CD4-positive, alpha-beta T cell treated with Interleukin-17A for 1 hour (primary cell): ENCODE measurements around the gene RELN.

Experiments used
- DNase-seq: peaks from one replicate; pipeline ENCODE4 v3.0.0-alpha.2; 2020

Gene RELN

DNA sequence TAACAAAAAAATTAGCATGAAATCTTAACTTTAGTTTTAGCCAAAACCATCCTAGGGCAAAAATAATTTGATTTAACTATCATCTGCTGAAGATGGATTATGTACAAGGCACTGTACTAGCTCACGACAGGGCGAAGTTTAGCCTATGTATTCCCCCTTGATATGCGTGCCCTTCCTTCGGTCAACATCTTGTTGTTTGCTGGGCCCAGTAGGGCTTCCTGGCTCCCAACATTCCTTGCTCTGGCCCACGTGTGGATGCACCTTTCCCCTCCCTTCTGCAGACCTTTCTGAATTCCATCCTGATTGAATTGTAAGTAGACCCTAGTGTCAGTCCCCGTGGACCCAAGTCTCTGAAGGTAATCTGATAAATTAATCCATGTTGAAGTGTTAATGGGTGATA lies 212.0 kb downstream of the RELN start:
- no peak for DNase-seq

DNA sequence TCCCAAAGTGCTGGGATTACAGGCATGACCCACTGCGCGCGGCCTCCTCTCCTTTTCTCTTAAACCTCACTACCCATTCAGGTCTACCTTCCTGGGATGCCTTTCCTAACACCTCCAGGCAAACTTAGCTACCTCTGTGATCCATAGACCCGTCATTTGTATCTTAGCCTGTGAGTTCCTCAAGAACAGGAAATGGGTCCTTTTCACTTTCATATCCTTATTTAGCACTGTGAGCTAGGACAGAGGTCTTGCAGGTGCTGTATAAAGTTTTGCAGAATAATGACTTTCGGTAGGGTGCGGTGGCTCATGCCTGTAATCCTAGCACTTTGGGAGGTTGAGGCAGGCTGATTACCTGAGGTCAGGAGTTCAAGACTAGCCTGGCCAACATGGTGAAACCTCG lies 215.7 kb downstream of the RELN start:
- no peak for DNase-seq

DNA sequence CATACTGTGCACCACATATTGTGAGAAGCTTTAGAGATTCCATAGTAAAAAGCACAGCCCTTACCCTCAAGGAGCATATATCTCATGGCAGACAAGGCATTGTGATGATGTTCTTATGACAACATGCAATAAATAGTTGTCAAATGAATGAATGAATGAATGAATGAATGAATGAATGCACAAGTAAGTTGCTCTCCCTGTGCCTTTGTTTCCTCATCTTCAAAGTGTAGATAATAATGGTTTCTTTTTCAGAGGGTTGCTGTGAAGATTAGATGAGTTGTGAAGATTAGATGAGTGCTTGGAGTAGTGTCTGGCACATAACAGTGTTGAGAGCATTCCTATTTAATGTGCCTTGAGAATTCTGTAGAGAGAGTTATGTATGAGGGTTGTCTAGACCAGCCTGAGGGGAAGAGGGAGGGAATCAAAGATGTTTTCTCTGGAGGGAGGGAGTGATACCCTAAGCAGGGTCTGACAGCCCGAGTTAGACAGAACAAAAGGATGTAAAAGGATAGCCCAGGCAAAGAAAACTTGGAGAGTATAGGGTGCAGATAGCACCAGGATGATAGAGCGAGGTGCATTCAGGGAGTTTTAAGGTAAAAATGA lies 217.2 kb downstream of the RELN start:
- DNase-seq, result no peak

DNA sequence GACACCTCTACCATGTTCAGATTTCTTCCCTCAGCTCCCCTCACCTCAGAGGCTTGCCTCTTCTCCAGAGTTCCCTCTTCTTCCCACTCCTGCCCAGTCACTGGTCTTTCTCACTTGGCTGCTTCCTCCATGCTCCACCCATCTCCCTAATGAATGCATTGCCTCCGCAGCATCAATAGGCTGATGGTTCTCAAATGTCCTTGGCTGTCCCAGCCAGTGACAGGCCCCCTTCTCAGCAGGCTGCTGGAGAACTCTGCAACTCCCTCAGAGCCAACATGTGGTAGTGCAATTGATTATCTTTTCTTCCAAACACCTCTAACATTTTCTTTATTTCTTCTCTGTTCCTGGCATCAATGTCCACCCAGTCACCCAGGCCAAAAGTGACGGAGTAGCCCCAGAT lies 218.2 kb downstream of the RELN start:
- DNase-seq, result no peak

DNA sequence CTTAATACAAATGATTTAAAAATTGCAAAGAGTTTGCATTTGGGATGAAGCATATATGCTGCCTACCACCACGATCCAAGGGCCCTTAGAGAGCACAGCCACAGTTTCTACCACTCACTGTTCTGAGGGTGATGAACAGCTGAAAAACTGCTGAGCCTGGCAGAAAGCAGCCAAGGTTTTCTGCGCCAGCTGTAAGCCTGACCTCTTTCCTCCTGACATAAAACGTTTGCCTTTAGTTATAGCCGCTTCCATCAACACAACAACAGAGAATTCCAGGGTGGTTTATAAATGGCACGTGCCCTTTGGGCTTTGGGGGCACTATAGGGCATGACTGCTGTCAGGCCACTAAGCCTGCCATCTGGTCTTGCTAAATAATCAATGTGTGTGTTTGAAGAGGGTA lies 222.8 kb downstream of the RELN start:
- no peak for DNase-seq

DNA sequence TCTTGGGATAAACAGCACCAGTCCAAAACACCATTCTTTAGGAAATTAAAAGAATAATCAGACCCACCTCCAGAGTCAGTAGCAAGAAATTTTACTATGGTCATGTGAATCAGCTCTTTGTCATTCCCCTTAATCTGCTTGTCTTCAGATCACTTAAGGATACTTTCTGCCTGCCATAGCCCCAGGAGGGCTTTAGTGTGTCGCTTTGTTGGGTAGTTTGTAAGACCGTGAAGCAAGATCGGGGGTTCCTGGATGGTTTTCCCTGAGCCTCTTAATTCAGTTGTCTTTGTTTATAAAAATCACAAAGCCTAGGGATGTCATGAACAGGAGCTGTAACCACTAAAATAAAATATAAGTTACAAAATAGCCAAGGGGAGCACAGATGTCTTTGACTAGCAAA lies 223.6 kb downstream of the RELN start:
- no peak for DNase-seq

DNA sequence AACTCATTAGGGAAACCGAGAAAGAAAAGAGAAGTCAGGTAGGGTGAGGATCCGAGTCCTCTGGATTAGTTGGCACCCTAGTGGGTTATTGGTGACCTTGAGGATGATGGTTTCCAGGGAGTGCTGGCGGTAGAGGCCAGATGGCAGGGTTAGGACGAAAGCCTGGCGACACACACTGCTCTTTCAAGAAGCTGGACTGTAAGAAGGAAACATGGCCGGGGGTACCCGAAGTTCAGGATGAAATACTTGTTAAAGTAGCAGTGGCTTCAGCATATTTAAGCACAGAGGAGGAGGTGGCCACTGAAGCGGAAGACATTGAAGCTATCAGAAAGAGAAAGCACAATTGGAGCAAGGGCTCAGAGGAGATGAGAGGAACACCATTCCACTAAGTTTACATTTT lies 224.6 kb downstream of the RELN start:
- no peak for DNase-seq

DNA sequence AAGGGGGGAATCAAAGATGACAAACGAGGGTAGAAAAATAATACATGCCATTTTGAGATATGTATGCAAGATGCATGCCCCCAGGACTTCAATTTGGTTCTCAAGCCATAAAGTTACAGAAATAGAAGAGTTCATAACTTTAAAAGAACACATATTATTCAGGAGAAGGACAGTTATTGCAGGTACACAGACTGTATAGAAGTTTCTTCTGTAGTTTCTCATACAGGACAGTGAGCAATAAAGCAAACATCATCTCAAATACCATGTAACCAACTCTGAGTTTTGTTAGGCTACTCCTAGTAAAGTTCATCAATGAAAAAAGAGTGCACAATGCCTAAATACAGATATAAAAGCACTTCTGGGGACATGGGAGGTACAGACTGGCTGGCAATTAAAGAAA lies 226.6 kb downstream of the RELN start:
- DNase-seq, result no peak

DNA sequence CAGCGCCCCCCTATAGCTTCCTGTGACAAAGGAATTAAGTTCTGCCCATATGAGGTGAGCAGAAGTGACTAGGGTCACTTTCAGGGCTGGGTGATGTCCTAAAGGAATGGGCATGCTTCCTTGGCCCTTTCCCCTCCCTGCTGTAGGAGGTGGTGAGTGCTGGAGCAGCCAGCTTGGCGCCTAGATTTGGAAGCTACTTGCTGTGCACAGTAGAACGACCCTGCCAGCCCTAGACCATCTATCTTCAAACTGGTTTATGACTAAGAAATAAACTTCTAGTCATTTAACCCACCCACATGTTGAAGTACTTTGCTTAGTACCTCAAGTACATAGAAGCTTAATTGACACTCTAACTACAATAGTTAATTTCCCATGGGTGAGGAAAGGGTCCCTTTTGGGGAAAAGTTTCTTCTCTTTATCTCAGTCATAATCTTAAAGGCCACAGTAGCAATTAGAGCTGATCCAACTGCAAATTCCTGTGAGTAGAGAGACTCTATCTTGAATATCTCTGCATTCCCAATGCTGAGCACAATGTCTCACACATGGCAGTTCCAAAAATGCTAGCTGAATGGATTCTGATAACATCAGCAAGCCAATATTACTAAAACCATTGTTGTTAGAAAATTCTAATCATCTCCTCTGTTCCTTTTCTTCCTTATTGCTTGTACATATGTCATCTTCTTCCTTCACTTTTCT lies 227.2 kb downstream of the RELN start:
- no peak for DNase-seq

DNA sequence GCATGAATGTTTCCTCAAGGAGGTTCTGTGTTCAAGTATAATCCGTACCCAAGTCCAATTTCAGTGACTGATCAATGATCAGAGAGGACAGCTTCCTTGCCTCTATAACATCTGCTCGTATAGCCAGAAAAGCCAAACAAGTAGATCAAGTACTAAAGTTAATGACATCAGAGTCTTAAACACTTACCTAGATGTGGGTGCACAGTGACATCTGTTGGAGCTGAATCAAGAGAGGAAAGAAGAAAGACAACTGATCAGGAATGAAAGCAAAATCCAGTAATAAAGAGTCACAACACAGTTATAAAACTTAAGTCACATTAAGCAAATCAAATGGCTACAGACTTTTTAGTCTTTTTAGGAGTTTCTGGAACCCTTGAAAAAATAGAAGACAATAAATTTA lies 236.5 kb downstream of the RELN start:
- no peak for DNase-seq

DNA sequence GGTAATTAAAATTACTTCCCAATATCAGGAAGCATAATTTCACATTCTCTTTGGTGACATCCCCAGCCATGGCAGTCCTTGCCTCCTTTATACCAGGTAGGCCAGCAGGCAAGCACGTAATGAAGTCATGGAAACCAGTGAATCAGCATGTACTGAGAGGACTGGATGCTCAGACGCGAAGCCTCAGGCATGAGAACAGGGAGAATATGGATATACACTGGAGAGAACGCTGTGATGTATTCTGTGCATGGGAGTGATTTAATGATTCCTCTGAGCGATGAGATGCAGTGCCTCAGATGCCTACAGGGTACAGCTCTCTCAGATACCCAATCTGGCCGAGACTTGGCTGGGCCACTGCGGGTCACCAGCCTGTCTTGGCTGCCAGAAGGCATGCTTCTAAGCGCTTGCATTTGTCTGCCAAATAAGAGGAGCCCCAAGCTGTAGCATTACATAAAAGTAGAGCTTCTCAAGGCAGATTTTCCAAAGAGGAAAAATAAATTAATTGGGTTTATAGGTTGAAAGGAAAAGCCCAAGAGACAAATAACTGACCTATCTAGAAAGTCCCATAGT lies 238.1 kb downstream of the RELN start:
- DNase-seq, result no peak

DNA sequence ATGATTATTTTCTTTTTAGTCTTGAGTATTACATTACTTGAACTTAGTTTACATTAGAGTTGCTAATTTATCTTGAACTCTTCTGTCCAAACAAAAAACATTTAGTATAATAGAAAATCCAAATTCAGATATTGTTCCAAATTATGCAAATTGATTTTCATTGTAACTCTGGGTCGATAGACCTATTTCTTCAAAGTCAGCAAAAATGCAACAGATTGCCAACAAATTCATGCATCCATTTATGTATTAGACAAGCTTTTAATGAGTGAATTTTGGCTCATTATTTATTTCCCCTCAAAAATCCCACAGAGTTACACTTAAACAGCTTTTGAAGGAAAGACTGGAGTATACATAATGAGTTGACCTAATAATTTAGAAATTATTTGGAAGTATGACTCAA lies 240.8 kb downstream of the RELN start:
- no peak for DNase-seq

DNA sequence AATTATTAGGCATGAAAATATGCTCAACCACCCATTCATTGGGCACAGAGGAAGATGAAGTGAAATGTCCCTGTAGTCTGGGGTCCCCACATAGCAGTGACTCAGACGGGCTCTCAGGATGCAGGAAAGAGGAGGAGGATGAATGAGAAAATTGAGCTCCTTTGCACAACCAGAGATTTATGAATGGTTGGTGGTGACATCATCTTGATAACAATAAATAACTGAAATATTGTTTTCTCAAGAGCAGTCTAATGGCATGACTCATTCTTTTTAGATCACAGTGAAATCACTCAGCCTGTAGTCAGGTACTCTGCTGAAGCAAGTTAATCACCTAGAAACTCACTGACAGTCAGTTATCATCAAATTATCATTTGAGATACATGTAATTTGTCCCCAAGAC lies 254.1 kb downstream of the RELN start:
- DNase-seq, result no peak

DNA sequence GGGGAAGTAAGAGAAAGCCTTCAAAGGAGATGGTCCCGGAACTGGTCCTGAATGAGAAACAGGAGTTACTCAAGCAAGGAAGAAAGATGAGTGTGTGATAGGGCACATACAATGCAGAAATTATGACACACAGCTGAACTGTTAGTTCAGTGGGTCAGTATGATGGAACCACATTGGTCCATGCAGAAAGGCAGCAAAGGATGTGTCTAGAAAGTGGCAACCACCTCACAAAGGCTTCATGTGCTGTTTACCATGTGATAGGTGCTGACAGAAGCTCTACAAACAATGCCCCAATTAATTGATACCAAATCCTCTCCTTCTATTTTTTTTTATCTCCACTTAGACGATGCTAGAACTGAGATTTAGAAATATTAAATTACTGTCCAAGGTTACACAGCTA lies 258.3 kb downstream of the RELN start:
- no peak for DNase-seq

DNA sequence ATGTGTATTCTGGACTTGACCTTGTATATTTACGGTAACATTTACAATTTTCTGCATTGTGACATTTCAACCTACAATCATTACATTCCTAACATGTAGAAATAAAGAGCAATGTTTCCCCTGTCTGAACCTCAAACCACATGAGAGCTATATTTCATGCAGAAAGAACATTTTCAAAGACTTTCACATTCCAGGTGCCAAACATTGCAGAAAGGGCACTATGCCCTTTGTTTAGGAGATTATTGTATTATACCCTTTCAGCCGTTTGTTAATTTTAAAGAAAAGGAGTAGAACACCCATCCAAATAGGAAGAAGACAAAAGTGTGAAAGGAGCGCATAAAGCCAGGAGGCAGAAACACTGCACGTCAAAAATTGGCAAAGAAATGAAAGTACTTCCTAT lies 260.4 kb downstream of the RELN start:
- DNase-seq, result no peak

DNA sequence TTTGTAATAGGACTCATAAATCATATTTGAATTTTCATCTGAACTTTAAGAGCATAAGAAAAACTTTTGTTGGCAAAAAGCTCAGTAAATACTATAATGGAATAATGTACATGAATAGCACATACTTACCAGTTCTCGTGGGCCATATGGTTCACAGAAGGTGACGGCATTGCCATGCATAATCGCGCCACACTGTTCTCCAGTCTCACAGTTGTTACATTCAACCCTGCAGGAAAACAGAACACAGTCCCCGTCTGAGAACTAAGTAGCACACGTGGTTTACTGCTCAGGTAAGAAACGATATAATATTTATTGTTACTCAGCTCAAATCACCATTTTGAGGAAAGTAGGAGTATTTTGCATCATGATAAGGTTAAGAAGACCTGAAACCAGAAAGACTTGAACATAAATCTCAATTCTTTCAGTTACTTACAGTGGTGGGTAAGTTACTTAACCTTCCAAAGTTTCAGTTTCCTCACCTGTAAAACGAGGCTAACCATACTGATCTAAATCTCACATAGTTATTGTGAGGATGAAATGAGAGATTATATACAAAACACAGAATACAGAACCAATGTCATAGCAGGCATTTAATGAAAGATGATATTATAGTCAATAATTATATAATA lies 261.4 kb downstream of the RELN start:
- no peak for DNase-seq

DNA sequence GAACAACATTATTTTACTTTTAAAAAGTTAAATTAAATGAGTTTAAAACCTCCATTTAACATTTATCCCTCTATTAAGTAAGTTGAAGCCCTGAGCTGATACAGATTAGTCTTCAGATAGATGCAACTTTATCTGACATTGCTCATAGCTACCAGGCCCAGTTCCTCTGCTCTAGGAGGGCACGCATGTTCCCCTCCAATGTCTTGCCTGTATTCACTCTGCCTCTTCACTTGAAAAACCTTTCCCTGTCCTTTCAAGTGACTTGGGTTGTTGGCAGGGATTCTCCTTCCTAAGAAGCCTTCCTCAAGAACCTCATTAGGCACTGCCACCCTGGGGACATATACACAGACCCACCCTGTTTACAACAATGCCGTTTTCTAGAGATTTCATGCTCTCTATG lies 270.4 kb downstream of the RELN start:
- DNase-seq, result no peak

DNA sequence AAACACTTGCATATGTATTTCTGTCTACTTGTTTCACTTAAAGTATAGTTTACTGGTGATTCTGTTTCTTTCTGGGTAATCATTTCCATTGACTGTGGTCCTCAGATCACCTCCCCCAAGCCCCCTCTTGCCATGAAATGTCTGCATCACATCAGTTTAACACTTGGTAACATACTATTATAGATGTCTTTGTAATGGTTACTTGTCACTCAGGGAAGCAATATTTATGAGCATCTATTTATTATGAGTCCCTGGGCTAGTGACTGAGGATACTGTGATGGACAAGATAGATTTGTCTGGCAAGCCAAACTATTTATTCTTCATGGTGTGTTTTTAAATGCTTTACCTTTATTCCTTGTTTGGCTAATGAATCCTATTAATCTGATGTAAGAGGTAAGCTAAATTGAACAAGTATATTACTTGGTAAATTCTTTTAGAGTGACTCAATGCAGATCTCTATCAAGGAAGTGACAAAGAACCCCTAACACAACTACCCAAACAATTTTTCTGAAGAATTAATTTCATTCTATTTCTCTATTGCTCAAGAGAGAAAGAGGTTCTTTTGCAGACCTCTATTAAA lies 270.9 kb downstream of the RELN start:
- DNase-seq, result no peak

DNA sequence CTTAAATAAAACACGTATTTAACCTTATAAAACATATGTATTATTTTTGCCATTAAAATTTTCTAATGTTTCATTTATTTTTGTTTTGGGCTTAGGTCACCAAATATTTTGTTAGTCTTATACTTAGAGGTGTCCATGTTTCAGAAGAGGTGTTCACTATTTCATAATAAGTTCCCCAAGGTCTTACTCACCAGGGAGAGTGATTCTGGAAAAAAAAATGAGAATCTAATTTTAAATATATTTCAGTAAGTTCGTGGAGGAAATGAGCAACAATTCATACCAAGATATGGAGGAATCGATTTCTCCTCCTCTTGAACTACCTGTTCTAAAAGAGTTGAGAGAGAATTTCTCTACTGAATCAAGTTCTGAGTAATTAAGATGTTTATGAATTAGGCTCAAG lies 271.9 kb downstream of the RELN start:
- DNase-seq, result no peak

DNA sequence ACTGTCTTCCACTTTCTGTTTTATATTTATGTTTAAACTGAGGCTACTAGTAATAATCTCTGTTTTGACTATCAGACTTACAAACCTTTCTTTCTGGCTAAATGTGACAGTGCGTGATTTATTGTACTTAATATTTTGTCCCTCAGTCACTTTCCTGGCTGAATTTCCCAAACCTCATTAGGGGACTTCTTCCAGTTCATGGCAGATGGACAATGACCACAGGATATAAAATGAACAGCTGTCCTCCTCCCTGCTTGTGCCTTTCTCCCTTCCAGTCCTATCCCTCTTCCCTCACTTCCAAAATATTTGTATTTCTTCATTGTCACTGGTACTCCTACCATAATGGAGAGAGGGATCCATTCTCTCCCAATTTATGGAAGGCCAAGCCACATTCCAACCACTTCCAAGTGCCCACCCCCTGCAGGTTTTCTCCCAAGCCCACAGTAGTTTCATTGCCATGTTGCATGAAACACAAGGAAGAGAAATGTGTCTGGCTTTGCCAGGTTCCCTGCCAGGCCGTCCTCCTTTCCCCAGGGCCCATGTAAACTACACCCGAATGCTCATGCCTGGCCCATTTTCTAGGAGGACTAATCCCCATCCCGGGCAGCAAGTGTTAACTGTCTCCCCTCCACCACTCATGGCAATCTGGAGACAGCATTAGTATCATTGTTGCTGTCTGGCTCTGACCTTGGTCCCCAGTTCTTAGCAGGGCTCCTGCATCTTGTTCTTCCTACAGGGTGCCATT lies 273.9 kb downstream of the RELN start:
- no peak for DNase-seq

DNA sequence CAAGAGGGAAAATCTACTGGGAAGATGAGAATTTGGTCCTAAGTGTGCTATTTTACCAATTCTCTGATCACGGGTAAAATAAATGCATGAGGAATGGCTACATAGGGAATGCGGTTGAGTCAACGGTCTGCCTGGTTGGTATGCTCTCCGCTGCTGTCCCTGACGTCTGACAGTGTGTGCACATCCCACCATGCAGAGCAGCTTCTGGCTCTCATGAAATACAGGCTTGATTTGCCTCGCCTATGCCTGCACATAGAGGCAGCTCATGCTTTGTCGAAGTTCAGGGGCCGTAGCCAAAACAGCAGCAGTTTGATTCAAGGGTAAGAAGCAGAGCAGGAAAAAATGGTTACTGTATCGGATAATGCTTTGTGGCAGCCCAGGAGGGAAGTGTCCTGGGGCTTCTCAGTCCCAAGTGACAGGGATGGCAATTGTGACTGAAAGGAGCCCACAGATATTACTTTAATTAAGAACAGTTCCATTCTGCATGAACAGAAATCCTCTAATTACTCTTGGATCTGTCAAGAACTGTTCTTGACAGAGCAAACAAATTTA lies 275.0 kb downstream of the RELN start:
- no peak for DNase-seq

DNA sequence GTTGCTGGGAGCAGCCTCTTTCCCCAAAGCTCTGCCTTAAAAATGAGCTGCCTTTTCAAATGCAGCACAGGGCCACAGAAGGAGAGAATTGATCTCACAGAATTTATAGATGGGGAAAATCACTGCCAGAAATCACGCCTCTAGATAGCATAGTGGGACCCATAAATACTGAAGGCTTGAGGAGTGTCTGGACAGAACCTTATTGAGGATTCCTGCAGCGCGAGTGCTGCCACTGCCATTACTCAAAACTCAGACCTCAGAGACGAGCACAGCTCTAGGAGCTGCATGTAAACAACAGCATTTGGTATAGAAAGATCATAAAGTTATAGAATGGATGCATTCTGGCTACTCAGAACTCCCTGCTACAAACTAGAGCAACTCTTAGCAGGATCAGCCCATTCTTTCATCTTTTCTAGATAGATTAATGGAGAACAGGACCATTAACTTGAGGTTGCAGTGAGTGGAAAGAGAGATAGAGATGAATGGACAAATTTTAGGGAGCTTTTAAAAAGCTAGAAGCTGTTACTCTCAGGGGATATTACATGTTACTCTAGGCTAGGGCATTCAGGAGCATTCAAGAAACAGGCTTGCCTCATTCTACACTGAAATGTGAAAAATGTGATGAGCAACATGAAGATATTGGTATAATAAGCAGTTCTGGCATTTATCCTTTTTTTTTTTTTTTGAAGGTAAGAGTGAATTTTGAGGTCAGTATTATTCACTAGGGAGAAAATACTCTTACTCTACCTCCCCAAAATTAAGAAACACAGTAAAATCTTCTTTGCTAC lies 276.3 kb downstream of the RELN start:
- no peak for DNase-seq
